Thymus (tissue), 11 donors: Measurements from ENCODE around the gene SPAG5. TPM values are rescaled to one million over a fixed set of nuclear protein-coding genes. Genes with fewer than 3 reads are reported as not detected.

ENCODE experiments used
- DNase-seq, 9 donors: peaks; one replicate each; pipeline ENCODE4 v3.0.0-alpha.2; 2013; ENCODE audit warnings: low spot score in 9 of 9, low read depth in 6 of 9, missing footprints in 1 of 9
- H3K27ac ChIP-seq, 2 donors: one replicate each; pipeline ENCODE4 v1.5.1; 2013; ENCODE audit warnings: control low read depth in 1 of 2, low read depth in 1 of 2, low read length in 1 of 2, mild to moderate bottlenecking in 1 of 2, moderate library complexity in 1 of 2
- H3K27me3 ChIP-seq, 2 donors: one replicate each; pipeline ENCODE4 v1.5.1; 2013; ENCODE audit warnings: low read length in 1 of 2; ENCODE audit not compliant: control insufficient read depth in 2 of 2, insufficient read depth in 1 of 2
- H3K36me3 ChIP-seq, 2 donors: one replicate each; pipeline ENCODE4 v1.5.1; 2013; ENCODE audit warnings: low read length in 1 of 2, mild to moderate bottlenecking in 1 of 2, moderate library complexity in 1 of 2; ENCODE audit not compliant: control insufficient read depth in 2 of 2, insufficient read depth in 2 of 2
- H3K4me1 ChIP-seq, 2 donors: one replicate each; pipeline ENCODE4 v1.5.1; 2013; ENCODE audit warnings: low read length in 2 of 2; ENCODE audit not compliant: control insufficient read depth in 2 of 2, insufficient read depth in 2 of 2
- H3K4me3 ChIP-seq, 2 donors: one replicate each; pipeline ENCODE4 v1.5.1; 2013; ENCODE audit warnings: low read length in 2 of 2, control low read depth in 1 of 2, mild to moderate bottlenecking in 1 of 2
- H3K9me3 ChIP-seq, 2 donors: one replicate each; pipeline ENCODE4 v1.5.1; 2013; ENCODE audit warnings: low read length in 1 of 2, mild to moderate bottlenecking in 1 of 2; ENCODE audit not compliant: control insufficient read depth in 2 of 2, insufficient read depth in 1 of 2
- WGBS: extraction: QIAGEN DNeasy Blood & Tissue Kit; methylation state at CpG from one replicate; pipeline ENCODE4 v1.1.7; 2013; 5-methylcytosine and 5-hydroxymethylcytosine counted together
- polyA plus RNA-seq: library from polyadenylated mRNA; stranded (reverse); fragments of 200-250 nt; gene quantifications from one replicate; pipeline ENCODE4 v1.2.3, GENCODE V29; 2013
- total RNA-seq: library from RNA; stranded (reverse); fragments of 120-200 nt; gene quantifications from one replicate; pipeline ENCODE4 v1.2.4, GENCODE V29; 2013
- donor health status: healthy.

SPAG5 gene
- total and polyA plus RNA-seq, 2 donors, result 19.4 to 46.0 TPM

DNA sequence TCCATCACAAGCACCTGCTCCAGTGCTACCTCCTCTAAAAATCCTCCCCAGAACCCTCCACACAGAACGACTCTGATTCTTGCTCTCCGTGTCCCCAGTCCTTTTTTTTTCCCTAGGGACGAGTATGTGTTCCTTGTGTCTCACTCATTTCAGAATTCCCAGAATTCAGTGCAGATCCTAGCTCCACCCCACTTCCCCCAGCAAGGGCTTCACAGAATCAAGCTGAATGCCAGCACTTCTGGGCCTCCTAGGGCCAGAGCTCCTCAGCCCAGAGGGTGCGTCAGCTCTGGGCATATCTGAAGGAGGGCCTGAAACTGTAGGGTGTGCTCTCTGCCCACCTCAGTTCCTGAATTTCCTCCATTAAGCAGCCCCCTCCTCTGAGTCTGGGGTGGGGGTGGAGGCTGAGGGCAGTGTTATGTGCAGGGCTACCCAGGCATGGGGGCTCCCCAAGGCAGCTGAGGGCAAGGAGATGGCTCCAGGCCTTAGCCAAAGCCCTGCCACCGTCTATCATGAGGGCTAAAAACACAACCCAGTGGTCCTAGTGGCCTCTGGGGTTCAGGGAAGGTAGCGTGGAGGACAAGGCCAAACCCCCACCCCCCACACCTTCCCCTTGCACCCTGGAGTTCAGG is 52.9 kb downstream of the SPAG5 start:
- Histone ChIP-seq H3K27me3 (no peaks in the 10 kb centered on the region), H3K27ac (no peak overlapping the region), H3K4me1 (peaks cover 9 to 36% of the 10 kb centered on the region in 2 donors), H3K9me3 (no peaks in the 10 kb centered on the region), H3K36me3 (no peaks in the 10 kb centered on the region), H3K4me3 (no peak overlapping the region)
- 95% methylated on average over 6 of the region's 6 CpGs for WGBS
- DNase-seq, result no peak

DNA sequence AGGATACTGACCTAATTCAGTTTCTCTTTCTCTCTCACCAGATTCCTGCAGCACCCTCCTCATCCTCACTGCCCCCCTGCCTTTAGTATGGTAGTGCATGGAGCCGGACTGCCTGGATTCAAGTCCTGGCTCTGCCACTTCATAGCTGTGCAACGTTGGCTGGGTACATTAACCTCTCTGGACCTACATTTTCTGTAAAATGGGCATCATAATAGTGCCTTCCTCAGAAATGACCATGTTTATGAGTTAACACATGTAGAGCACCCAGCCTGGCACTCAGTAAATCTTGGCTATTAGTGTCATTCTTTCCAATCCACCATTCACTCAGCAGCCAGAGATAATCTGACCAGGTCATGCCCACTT is 53.7 kb downstream of the SPAG5 start:
- no peak for DNase-seq
- Histone ChIP-seq H3K27ac (no peak overlapping the region), H3K36me3 (no peaks in the 10 kb centered on the region), H3K4me3 (no peak overlapping the region), H3K27me3 (no peaks in the 10 kb centered on the region), H3K9me3 (no peaks in the 10 kb centered on the region), H3K4me1 (peaks cover 6 to 33% of the 10 kb centered on the region in 2 donors)
- 97% methylated on average over 2 of the region's 2 CpGs for WGBS

DNA sequence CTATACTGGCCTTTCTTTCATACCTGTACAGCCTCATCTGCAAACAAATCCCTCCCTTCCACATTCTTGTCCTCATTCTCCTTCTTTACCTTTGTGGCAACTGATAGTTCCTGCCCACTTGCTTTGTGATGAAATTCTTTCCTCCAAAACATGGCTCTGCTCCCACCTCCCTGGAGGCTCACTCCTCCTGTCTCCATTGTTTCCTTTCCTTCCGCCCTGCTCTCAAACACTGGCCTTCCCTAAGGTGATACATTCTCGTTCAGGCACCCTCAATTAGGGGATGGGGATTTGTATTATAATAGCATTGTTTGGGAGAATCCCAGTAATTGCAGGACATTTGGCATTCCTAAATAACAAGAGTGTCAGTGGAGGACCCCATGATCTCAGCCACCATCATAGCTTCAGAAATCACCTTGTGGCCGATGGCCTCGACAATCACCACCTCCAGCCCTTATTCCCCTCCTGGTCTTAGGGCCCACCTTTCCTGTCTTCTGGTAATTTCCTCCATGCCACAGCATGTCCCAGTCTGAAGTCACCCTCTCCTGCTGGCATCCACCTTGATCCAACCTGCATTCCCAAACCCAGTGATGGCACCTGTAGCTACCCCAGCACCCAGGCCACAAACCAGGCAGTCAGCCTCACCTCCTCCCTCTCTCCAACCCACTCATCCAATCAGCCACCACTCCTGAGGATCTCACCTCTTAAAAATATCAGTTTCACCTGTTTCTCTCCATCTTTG is 54.3 kb downstream of the SPAG5 start:
- whole genome bisulfite sequencing, result 98% methylated on average over 4 of the region's 4 CpGs
- Histone ChIP-seq H3K27me3 (no peaks in the 10 kb centered on the region), H3K36me3 (no peaks in the 10 kb centered on the region), H3K4me1 (peaks cover 6 to 27% of the 10 kb centered on the region in 2 donors), H3K27ac (no peak overlapping the region), H3K4me3 (no peak overlapping the region), H3K9me3 (no peaks in the 10 kb centered on the region)
- DNase-seq, result no peak

DNA sequence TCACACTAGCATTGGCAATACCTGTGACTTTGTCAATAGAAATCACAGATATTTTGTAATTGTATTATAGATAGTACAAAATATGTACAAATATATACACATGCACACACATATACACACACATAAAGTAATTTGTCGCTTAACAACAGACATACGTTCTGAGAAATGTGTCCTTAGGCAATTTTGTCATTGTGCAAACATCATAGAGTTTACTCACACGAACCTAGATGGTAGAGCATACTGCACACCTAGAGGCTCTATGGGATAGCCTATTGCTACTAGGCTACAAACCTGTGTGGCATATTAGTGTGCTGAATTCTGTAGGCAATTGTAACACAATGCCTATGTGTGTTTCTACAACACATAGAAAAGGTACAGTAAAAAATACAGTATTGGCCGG is 57.4 kb downstream of the SPAG5 start:
- DNase-seq, result no peak
- 95% methylated on average over 4 of the region's 4 CpGs for whole genome bisulfite sequencing
- Histone ChIP-seq H3K27ac (no peak overlapping the region), H3K4me3 (no peak overlapping the region), H3K4me1 (no peaks in the 10 kb centered on the region), H3K27me3 (no peaks in the 10 kb centered on the region), H3K36me3 (no peaks in the 10 kb centered on the region), H3K9me3 (no peaks in the 10 kb centered on the region)

DNA sequence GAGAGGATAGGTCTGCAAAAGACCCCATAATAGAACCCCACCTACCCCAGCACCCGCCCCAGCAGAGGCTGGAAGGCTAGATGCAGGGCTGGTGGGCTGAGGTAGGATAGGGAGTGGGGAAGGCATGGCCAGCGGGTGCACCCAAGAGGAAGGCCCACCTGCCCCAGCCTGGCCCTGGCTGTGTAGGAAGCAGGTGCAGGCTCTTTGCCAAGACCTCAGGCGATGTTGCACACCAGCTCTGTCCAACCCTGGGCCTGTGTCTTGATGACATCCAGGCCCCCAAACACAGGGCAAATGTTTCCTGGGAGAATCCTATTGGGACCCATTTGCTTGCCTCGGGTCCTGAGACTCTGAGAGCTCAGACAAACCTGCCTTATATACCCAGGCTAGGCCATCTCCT is 58.6 kb downstream of the SPAG5 start:
- Histone ChIP-seq H3K9me3 (no peaks in the 10 kb centered on the region), H3K27ac (no peak overlapping the region), H3K36me3 (no peaks in the 10 kb centered on the region), H3K4me3 (no peak overlapping the region), H3K4me1 (no peaks in the 10 kb centered on the region), H3K27me3 (no peaks in the 10 kb centered on the region)
- DNase-seq, result no peak
- 96% methylated on average over 4 of the region's 4 CpGs for WGBS

DNA sequence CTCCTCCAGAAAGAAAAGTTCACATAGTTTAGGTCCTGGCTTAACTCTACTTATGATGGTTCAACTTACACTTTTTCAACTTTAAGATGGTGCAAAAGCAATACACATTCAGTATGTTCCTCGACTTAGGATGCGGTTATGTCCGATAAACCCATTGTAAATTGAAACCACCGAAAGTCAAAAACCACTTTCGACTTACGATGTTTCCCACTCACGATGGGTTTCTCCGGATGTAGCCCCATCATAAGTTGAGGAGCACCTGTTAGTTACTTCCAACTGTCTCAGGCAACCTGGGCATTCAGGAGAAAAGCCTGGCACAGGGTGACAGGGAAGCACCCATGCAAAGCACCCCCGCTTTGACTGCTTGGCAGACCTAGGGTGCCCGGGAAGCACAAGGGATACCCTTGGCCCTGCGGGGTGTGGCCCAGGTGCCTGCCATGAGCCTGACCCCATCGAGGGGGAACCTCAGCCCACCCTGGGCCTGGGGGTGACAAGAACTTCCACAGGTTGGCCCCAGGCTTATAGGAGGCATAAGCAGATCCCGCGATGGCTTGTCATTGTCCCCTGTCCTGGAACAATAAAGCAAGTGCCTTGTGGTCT is 60.4 kb downstream of the SPAG5 start:
- no peaks in the 10 kb centered on the region for H3K4me1 ChIP-seq
- H3K4me3 ChIP-seq, result no peak overlapping the region
- H3K9me3 ChIP-seq, result no peaks in the 10 kb centered on the region
- DNase-seq, result no peak
- H3K27me3 ChIP-seq, result no peaks in the 10 kb centered on the region
- no peak overlapping the region for H3K27ac ChIP-seq
- H3K36me3 ChIP-seq, result no peaks in the 10 kb centered on the region
- WGBS, result 94% methylated on average over 14 of the region's 14 CpGs

DNA sequence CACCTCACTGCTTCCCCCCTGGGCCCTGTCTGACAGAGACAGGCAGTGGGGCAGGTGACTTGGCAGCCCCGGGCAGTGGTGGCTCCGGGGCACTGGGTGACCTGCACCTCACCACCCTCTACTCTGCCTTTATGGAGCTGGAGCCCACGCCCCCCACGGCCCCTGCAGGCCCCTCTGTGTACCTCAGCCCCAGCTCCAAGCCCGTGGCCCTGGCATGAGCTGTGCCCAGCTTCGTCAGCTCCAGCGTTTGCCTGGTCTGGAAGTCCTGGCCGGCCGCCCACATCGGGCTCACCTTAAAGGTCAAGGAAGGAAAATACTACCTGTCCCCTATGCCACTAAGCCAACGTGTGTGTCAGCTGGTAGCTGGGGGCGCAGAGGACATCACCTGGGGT is 61.6 kb downstream of the SPAG5 start:
- DNase-seq, result no peak
- H3K36me3 ChIP-seq, result no peaks in the 10 kb centered on the region
- no peaks in the 10 kb centered on the region for H3K9me3 ChIP-seq
- no peaks in the 10 kb centered on the region for H3K27me3 ChIP-seq
- no peak overlapping the region for H3K27ac ChIP-seq
- H3K4me3 ChIP-seq, result no peak overlapping the region
- 95% methylated on average over 12 of the region's 12 CpGs for WGBS
- no peaks in the 10 kb centered on the region for H3K4me1 ChIP-seq

DNA sequence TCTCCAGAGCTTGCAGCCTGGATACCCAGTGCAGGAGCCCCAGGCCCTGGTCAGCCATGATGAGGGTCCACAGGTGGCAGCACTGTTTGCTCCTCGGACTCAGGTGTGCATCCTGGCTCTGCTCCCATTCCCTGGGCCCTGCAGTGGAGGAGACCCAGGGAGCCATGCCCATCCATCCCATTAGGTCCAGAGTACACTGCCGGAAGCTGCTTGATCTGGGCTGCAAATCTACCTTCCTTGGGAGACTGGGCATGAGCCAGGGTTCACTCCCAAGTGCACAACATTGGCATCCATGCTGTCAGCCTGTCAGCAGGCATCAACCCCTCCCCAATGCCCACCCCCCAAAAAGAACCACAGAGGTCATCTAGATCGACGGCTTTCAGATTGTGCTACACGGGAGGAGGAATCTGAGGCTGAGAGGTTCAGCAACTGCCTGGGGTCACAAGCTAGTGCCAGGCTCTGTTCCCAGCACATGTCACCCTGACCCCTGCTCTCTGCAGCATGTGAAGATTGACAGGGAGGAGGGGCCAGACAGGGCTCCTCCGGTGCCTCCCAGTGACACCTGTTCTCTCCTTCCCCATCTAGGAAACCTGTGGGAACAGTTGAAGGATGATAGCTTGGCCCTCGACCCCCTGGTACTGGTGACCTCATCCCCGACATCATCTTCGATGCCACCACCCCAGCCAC is 62.1 kb downstream of the SPAG5 start:
- no peaks in the 10 kb centered on the region for H3K9me3 ChIP-seq
- 91% methylated on average over 9 of the region's 9 CpGs for WGBS

DNA sequence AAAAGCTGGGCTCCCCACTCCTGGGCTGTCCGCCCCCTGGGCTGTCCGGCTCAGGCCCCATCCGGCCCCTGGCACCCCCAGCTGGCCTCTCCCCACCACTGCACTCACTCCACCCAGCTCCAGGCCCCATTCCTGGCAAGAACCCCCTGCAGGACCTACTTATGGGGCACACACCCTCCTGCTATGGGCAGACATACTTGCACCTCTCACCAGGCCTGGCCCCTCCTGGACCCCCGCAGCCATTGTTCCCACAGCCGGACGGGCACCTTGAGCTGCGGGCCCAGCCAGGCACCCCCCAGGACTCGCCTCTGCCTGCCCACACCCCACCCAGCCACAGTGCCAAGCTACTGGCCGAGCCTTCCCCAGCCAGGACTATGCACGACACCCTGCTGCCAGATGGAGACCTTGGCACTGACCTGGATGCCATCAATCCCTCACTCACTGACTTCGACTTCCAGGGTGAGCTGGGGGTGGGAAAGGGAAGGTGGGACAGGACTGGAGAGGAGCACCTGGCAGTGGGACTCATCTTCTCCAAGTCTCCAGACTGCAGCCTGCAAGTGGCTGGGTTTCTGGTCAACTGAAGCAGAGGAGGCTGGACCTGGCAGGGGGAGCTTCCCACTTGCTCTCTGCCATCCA is 64.0 kb downstream of the SPAG5 start:
- Histone ChIP-seq H3K27me3 (no peaks in the 10 kb centered on the region), H3K27ac (no peak overlapping the region), H3K36me3 (no peaks in the 10 kb centered on the region), H3K9me3 (no peaks in the 10 kb centered on the region), H3K4me3 (no peak overlapping the region), H3K4me1 (no peaks in the 10 kb centered on the region)
- DNase-seq, result no peak
- WGBS, result 97% methylated on average over 11 of the region's 11 CpGs

More for the DNA sequence above, 62.1 kb downstream of the SPAG5 start:
- Histone ChIP-seq H3K27ac (no peak overlapping the region), H3K4me1 (no peaks in the 10 kb centered on the region), H3K36me3 (no peaks in the 10 kb centered on the region), H3K27me3 (no peaks in the 10 kb centered on the region), H3K4me3 (no peak overlapping the region)
- DNase-seq, result no peak
